ENCODE data around the gene PLXNA2. TPM values are rescaled to one million over a fixed set of nuclear protein-coding genes. Genes with fewer than 3 reads are reported as not detected.

PLXNA2 gene
- total and polyA plus RNA-seq, 7 experiments from 2014 or later: 0.70 to 5.4 (median 1.4) TPM; not detected in 2

GRCh38 chr1:208026880-208027438 lies 217.2 kb downstream of the PLXNA2 start:
- Mint-ChIP-seq H3K36me3 (no peaks in the 10 kb centered on the region), H3K27me3 (peaks cover 0 to 12% (median 0%) of the 10 kb centered on the region in 5 donors), H3K9me3 (no peaks in the 10 kb centered on the region), H3K4me1 (no peaks in the 10 kb centered on the region), H3K4me3 (no peak overlapping the region), H3K27ac (no peak overlapping the region)
- DNase-seq: no peak
- no peaks in the 10 kb centered on the region for H3K4me1 ChIP-seq (ENCODE audit: control insufficient read depth in 2 of 2, insufficient read depth in 2 of 2, low read length in 2 of 2)
- ChIA-PET CTCF (interaction anchor here (0.6 kb wide), 1 partner anchor 63 kb away, joined by 3 read pairs; no protein-coding TSS in a partner anchor), POLR2A (no interaction called here)
- no peak for ATAC-seq
- no peaks in the 10 kb centered on the region for H3K27me3 ChIP-seq (ENCODE audit: control insufficient read depth in 2 of 2, insufficient read depth in 2 of 2, low read length in 2 of 2)
- H3K9me3 ChIP-seq (ENCODE audit: control insufficient read depth in 2 of 3, low read length in 3 of 3): no peaks in the 10 kb centered on the region
- H3K36me3 ChIP-seq (ENCODE audit: control insufficient read depth in 2 of 3, insufficient read depth in 3 of 3, low read length in 3 of 3): no peaks in the 10 kb centered on the region
- intact Hi-C loops (cut with micrococcal nuclease): no loop called here
- H3K4me3 ChIP-seq (ENCODE audit: low read length): no peak overlapping the region
- H3K27ac ChIP-seq (ENCODE audit: low read depth, low read length): no peak overlapping the region

GRCh38 chr1:208025031-208025430 lies 219.2 kb downstream of the PLXNA2 start:
- no peak overlapping the region for H3K4me3 ChIP-seq (ENCODE audit: low read length)
- no peaks in the 10 kb centered on the region for H3K9me3 ChIP-seq (ENCODE audit: control insufficient read depth in 2 of 3, low read length in 3 of 3)
- peaks cover 0 to 2% (median 0%) of the 10 kb centered on the region in 11 donors for H3K9me3 Mint-ChIP-seq
- H3K27me3 ChIP-seq (ENCODE audit: control insufficient read depth in 2 of 2, insufficient read depth in 2 of 2, low read length in 2 of 2): no peaks in the 10 kb centered on the region
- H3K4me1 ChIP-seq (ENCODE audit: control insufficient read depth in 2 of 2, insufficient read depth in 2 of 2, low read length in 2 of 2): no peaks in the 10 kb centered on the region
- ATAC-seq: no peak
- no peaks in the 10 kb centered on the region for H3K4me1 Mint-ChIP-seq
- no peaks in the 10 kb centered on the region for H3K36me3 ChIP-seq (ENCODE audit: control insufficient read depth in 2 of 3, insufficient read depth in 3 of 3, low read length in 3 of 3)
- no peaks in the 10 kb centered on the region for H3K36me3 Mint-ChIP-seq
- no peak overlapping the region for H3K4me3 Mint-ChIP-seq
- peaks cover 0 to 6% (median 0%) of the 10 kb centered on the region in 5 donors for H3K27me3 Mint-ChIP-seq
- H3K27ac Mint-ChIP-seq: no peak overlapping the region
- no peak for DNase-seq
- ChIA-PET POLR2A (no interaction called here), CTCF (interaction anchor here (0.7 to 6.6 kb wide), 3 partner anchors 43 to 219 kb away, joined by 3 to 68 read pairs (median 3); partner anchors contain the start of gene PLXNA2)
- H3K27ac ChIP-seq (ENCODE audit: low read depth, low read length): no peak overlapping the region
- intact Hi-C loops (cut with micrococcal nuclease): no loop called here

GRCh38 chr1:208024406-208024805 lies 219.8 kb downstream of the PLXNA2 start:
- no peaks in the 10 kb centered on the region for H3K4me1 ChIP-seq (ENCODE audit: control insufficient read depth in 2 of 2, insufficient read depth in 2 of 2, low read length in 2 of 2)
- no peak overlapping the region for H3K4me3 ChIP-seq (ENCODE audit: low read length)
- H3K4me3 Mint-ChIP-seq: no peak overlapping the region
- H3K27ac ChIP-seq (ENCODE audit: low read depth, low read length): no peak overlapping the region
- H3K36me3 Mint-ChIP-seq: no peaks in the 10 kb centered on the region
- no peaks in the 10 kb centered on the region for H3K27me3 ChIP-seq (ENCODE audit: control insufficient read depth in 2 of 2, insufficient read depth in 2 of 2, low read length in 2 of 2)
- no peak for DNase-seq
- H3K9me3 Mint-ChIP-seq: peaks cover 0 to 2% (median 0%) of the 10 kb centered on the region in 11 donors
- no peaks in the 10 kb centered on the region for H3K4me1 Mint-ChIP-seq
- no peaks in the 10 kb centered on the region for H3K9me3 ChIP-seq (ENCODE audit: control insufficient read depth in 2 of 3, low read length in 3 of 3)
- no peaks in the 10 kb centered on the region for H3K36me3 ChIP-seq (ENCODE audit: control insufficient read depth in 2 of 3, insufficient read depth in 3 of 3, low read length in 3 of 3)
- ChIA-PET POLR2A (no interaction called here), CTCF (interaction anchor here (0.7 to 6.6 kb wide), 2 partner anchors 43 to 220 kb away, joined by 3 to 68 read pairs; partner anchors contain the start of gene PLXNA2)
- intact Hi-C loops (cut with micrococcal nuclease): no loop called here
- ATAC-seq: no peak
- H3K27me3 Mint-ChIP-seq: peaks cover 0 to 4% (median 0%) of the 10 kb centered on the region in 5 donors
- no peak overlapping the region for H3K27ac Mint-ChIP-seq

GRCh38 chr1:208019257-208019656 lies 224.9 kb downstream of the PLXNA2 start:
- Mint-ChIP-seq H3K27me3 (peaks cover 0 to 16% (median 0%) of the 10 kb centered on the region in 5 donors), H3K36me3 (no peaks in the 10 kb centered on the region), H3K9me3 (peaks cover 0 to 2% (median 0%) of the 10 kb centered on the region in 11 donors), H3K4me1 (no peaks in the 10 kb centered on the region), H3K4me3 (no peak overlapping the region), H3K27ac (no peak overlapping the region)
- H3K27ac ChIP-seq (ENCODE audit: low read depth, low read length): no peak overlapping the region
- H3K27me3 ChIP-seq (ENCODE audit: control insufficient read depth in 2 of 2, insufficient read depth in 2 of 2, low read length in 2 of 2): no peaks in the 10 kb centered on the region
- DNase-seq (no peak), ATAC-seq (no peak)
- intact Hi-C loops (cut with micrococcal nuclease): no loop called here
- H3K9me3 ChIP-seq (ENCODE audit: control insufficient read depth in 2 of 3, low read length in 3 of 3): no peaks in the 10 kb centered on the region
- H3K4me3 ChIP-seq (ENCODE audit: low read length): no peak overlapping the region
- ChIA-PET POLR2A (no interaction called here), CTCF (interaction anchor here (0.6 to 6.6 kb wide), 2 partner anchors 74 to 225 kb away, joined by 3 to 68 read pairs; partner anchors contain the start of gene PLXNA2)
- H3K4me1 ChIP-seq (ENCODE audit: control insufficient read depth in 2 of 2, insufficient read depth in 2 of 2, low read length in 2 of 2): no peaks in the 10 kb centered on the region
- no peaks in the 10 kb centered on the region for H3K36me3 ChIP-seq (ENCODE audit: control insufficient read depth in 2 of 3, insufficient read depth in 3 of 3, low read length in 3 of 3)

GRCh38 chr1:208015255-208015654 lies 228.9 kb downstream of the PLXNA2 start:
- Histone ChIP-seq H3K27ac (ENCODE audit: low read depth, low read length) (no peak overlapping the region), H3K9me3 (ENCODE audit: control insufficient read depth in 2 of 3, low read length in 3 of 3) (no peaks in the 10 kb centered on the region), H3K27me3 (ENCODE audit: control insufficient read depth in 2 of 2, insufficient read depth in 2 of 2, low read length in 2 of 2) (no peaks in the 10 kb centered on the region), H3K4me3 (ENCODE audit: low read length) (no peak overlapping the region), H3K36me3 (ENCODE audit: control insufficient read depth in 2 of 3, insufficient read depth in 3 of 3, low read length in 3 of 3) (no peaks in the 10 kb centered on the region), H3K4me1 (ENCODE audit: control insufficient read depth in 2 of 2, insufficient read depth in 2 of 2, low read length in 2 of 2) (no peaks in the 10 kb centered on the region)
- Mint-ChIP-seq H3K4me1 (no peaks in the 10 kb centered on the region), H3K27me3 (peaks cover 0 to 12% (median 0%) of the 10 kb centered on the region in 5 donors), H3K9me3 (no peaks in the 10 kb centered on the region), H3K4me3 (no peak overlapping the region), H3K27ac (no peak overlapping the region), H3K36me3 (no peaks in the 10 kb centered on the region)
- intact Hi-C loops (cut with micrococcal nuclease): no loop called here
- ChIA-PET POLR2A (no interaction called here), CTCF (no interaction called here)
- DNase-seq (no peak), ATAC-seq (no peak)

GRCh38 chr1:208013210-208013609 lies 231.0 kb downstream of the PLXNA2 start:
- CTCF ChIA-PET: interaction anchor here (1.0 kb wide), 1 partner anchor 10 kb away, joined by 3 read pairs; no protein-coding TSS in a partner anchor
- no peak for ATAC-seq
- H3K4me3 ChIP-seq (ENCODE audit: low read length): no peak overlapping the region
- H3K27ac ChIP-seq (ENCODE audit: low read depth, low read length): no peak overlapping the region
- Mint-ChIP-seq H3K4me1 (peaks cover 0 to 2% (median 0%) of the 10 kb centered on the region in 7 donors), H3K9me3 (no peaks in the 10 kb centered on the region), H3K36me3 (no peaks in the 10 kb centered on the region), H3K4me3 (no peak overlapping the region), H3K27me3 (peaks cover 0 to 12% (median 0%) of the 10 kb centered on the region in 5 donors), H3K27ac (no peak overlapping the region)
- no peaks in the 10 kb centered on the region for H3K36me3 ChIP-seq (ENCODE audit: control insufficient read depth in 2 of 3, insufficient read depth in 3 of 3, low read length in 3 of 3)
- DNase-seq: no peak
- POLR2A ChIA-PET: no interaction called here
- intact Hi-C loops (cut with micrococcal nuclease): no loop called here
- H3K9me3 ChIP-seq (ENCODE audit: control insufficient read depth in 2 of 3, low read length in 3 of 3): no peaks in the 10 kb centered on the region
- no peaks in the 10 kb centered on the region for H3K4me1 ChIP-seq (ENCODE audit: control insufficient read depth in 2 of 2, insufficient read depth in 2 of 2, low read length in 2 of 2)
- H3K27me3 ChIP-seq (ENCODE audit: control insufficient read depth in 2 of 2, insufficient read depth in 2 of 2, low read length in 2 of 2): no peaks in the 10 kb centered on the region

- ChIA-PET CTCF (no interaction called here), POLR2A (no interaction called here)
- Mint-ChIP-seq H3K9me3 (no peaks in the 10 kb centered on the region), H3K27me3 (peaks cover 0 to 10% (median 0%) of the 10 kb centered on the region in 5 donors), H3K4me1 (peaks cover 0 to 2% (median 0%) of the 10 kb centered on the region in 7 donors), H3K27ac (no peak overlapping the region), H3K4me3 (no peak overlapping the region), H3K36me3 (no peaks in the 10 kb centered on the region)
- ATAC-seq (no peak), DNase-seq (no peak)
- Histone ChIP-seq H3K4me1 (ENCODE audit: control insufficient read depth in 2 of 2, insufficient read depth in 2 of 2, low read length in 2 of 2) (no peaks in the 10 kb centered on the region), H3K27me3 (ENCODE audit: control insufficient read depth in 2 of 2, insufficient read depth in 2 of 2, low read length in 2 of 2) (no peaks in the 10 kb centered on the region), H3K27ac (ENCODE audit: low read depth, low read length) (no peak overlapping the region), H3K9me3 (ENCODE audit: control insufficient read depth in 2 of 3, low read length in 3 of 3) (no peaks in the 10 kb centered on the region), H3K36me3 (ENCODE audit: control insufficient read depth in 2 of 3, insufficient read depth in 3 of 3, low read length in 3 of 3) (no peaks in the 10 kb centered on the region), H3K4me3 (ENCODE audit: low read length) (no peak overlapping the region)
- intact Hi-C loops (cut with micrococcal nuclease): no loop called here
Observed at GRCh38 chr1:208012721-208013120, 231.5 kb downstream of the PLXNA2 start.

Measured in naive thymus-derived CD4-positive, alpha-beta T cell (primary cell).